ENCODE measurements around the gene FAM237B.

Gene FAM237B

DNA sequence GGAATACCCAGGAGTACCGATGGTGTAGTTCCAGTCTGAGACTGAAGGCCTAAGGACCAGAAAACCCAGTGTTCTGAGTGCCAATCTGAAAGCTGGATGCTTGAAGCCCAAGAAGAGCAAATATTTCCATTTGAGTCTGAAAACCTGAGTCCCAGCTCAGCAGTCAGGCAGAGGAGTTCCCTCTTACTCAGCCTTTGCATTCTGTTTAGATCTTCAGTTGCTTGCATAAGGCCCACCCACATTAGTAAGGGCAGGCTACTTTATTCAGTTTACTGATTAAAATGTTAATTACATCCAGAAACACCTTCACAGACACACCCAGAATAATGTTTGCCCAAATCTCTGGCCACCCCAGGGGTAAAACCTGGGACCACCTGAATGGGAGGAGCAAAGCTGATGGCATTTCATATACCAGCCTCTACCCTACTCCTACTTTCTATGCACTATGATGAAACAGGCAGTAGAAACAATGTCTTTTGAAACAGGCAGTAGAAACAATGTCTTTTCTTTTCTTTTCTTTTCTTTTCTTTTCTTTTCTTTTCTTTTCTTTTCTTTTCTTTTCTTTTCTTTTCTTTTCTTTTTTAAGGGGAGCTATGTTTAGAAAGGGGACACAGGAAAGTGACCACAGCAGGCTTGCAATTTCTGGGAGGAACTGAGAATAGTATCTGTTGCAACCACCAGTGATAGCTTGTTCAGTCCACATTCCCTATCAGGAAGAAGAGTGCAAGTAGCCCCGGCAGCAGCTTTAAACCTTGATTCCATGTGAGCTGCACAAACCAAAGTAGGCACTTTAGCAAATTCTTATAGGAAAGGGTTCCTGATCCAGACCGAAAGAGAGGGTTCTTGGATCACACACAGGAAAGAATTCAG, 30.6 kb downstream of the FAM237B start:
- DNase-seq = no peak

DNA sequence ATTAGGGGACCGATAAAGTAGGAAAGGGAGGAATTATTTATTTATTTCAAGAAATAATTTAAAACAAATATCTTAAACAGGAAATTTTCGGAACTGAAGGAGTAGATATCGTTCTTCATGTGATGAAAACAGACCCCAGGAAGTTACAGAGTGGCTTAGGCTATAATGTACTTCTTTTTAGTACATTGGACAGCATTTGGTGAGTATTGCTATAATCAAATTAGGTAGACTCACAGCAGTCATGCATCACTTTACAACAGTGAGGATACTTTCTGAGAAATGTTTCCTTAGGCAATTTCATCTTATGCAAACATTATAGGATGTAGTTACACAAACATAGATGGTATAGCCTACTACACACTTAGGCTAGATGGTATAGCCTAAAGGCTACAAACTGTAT, 33.0 kb downstream of the FAM237B start:
- no peak for DNase-seq

DNA sequence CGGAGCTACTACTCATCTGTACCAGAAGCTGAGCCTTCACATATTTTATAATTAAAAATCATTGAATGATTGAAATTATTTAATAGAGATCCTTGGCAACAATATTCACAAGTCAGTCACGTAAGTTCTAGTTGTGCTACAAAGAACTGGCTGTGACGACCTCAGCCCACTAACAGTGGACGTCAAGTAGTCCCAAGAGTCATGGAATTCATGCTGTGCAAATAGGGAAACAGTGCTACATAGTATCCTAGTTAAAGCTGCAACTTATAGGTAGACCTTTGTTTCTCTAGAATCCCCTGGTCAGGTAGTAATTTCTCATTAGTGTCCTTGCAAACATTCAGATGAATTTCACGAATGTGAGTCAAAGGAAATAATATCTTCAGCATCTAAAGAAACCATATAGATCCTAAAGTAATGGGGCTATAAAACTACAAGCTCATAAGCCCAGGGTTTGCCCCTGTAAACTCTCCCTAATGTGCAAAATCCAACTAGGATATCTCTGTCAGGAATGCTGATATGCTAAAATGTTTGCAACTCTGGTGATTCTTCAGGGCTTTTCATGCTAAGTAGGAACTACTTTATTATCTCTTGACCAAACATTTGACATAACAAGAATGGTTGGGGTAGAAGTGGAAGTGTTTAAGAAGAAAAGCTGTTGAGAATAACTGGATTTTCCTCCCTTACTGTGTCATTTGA, 44.9 kb downstream of the FAM237B start:
- no peak for DNase-seq

DNA sequence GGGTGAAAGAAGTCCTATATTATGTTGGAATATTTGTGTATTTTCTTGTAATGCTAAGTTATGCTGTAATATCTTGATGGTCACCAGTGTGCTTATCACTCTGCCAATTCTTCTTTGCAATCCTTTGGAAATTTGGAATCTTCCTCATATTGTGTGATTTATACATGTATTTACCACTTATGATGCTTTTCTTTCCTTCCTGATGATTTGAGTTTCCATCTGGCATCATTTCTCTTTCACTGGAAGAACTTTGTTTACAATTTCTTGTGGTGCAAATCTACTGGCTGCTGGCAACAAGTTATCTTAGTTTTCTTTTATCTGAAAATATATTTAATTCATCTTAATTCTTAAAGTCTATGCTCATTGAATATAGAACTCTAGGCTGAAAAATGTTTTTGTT, 46.9 kb downstream of the FAM237B start:
- DNase-seq = no peak

DNA sequence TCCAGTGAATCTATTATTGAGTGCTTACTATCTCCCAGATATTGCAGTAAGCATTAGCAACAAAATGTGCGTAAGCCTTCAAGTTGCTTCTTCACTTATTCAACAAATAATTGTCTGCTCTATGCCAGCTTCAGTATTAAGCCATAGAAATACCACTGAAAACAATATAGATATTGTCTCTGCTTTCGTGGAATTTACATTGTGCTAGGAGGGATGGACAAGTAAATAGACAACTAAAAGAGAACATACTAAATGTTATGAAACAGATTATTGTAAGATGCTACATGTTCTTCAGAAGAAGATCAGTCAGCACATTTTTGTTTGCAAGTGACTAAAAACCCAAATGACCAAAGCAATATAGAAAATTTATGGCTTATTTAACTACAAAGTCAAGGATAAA, 48.9 kb downstream of the FAM237B start:
- DNase-seq = no peak

DNA sequence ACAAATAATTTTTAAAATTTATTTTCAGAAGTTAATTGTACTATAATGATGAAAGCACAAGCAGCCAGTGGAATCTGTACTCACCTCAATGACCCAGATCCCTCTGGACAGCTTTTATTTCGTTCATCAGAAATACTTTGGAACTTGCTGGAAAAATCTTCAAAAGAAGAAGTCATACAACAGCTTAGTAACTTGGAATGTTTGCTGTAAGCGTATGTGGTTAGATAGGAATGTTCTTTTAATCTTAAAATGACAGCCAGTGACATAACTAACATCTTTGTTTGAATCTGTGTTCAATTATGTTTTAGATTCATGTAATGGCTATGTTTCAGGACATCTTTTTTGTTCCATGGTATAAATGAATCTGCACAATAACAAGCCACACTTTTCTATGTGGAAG, 49.4 kb downstream of the FAM237B start:
- no peak for DNase-seq

DNA sequence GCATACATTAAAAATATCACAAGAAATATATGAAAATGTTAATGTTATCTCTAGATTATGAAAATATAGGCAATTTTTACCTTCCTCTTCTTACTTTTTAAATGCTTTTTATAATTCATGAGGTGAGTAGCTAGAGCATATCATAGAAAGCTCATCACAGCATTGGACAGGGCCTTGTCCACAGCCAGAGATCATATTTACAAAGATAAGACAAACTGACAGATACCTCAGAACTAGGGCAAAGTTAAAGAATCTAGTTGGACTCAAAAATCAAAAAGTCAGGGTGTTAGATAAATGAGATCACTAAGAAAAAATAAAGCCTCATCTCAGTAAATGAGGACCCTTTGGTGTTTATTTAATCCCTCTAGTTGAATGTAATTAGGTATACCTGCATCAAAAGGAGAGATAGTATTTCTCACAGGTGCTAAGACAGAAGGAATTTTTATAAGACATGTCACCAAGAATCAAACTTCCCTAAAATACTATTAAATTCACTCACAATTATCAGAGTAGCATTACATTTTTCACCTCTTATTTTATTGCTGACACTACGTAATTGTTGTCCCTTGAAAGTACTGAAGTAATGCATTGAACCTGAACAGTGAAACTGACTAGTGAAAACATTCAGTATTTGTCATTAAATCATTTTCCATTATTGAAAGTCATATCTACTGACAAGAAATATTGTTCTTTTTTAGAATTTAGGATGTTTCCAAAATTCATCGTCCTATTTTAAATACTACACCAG, 50.5 kb downstream of the FAM237B start:
- DNase-seq = no peak

DNA sequence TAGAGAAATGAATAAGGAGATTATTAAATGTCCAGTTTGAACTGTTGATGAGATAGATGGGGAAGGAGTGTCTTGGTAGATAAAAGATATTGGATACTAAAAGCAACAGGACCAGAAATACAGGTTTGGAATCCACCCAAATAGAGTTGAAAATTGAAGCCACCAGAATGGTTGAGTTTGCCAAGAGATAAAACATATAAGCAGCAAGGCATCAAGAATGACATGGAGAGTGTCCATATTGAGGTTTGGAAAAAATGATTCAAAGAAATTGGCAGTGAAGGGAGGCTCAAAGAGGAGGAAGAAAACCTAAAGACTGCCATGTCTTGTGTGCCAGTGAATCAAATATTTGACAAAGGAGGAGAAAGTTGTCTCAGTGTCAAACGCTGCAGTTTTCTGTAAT, 51.9 kb downstream of the FAM237B start:
- DNase-seq = no peak

DNA sequence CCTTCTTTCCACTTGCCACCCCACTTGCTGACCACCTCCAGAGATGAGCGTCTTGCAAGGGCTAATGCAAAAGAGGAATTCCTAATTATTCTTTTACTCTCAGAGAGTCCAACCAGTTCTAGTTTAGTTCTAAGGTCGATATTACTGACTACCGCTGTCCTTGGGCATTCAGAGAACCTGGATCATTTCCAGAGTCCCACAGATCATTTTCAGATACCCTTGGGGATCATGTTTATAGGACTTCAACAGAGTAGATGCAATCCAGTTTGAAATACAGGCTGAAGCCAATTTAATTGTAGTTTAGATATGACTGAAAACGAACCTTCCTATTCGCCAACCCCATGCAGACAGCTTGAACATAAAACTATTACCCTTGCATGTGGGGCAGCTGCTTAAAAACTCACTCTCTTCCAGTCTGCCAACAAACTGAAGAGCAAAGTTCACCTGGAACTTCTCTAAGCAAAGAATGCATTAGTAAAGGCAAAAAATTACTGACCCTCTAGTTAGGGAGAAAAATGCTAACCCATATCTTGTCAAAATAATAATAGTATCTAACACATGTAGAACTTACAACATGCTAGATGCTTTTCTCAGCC, 53.7 kb downstream of the FAM237B start:
- no peak for DNase-seq

DNA sequence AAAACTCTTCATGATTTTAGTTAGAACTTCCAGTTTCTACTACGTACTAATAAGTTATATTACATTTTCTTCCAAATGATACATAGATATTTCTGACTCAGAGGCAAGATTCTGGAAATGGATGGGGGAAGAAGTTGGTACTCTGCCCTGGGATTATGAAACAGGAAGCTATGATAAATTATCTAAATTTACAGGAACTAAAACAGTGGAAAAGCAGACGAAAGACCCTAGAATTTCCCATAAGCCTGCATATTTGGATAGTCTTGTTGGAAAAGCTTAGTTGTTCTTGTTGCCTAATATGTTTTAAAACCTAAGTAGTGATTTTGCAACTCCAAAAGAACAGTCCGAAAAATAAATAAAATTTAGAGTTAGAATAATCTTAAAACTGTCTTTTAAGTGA, 54.3 kb downstream of the FAM237B start:
- no peak for DNase-seq

Measured in stimulated activated naive CD4-positive, alpha-beta T cell treated with Interleukin-2 at 50 U/mL for 16 hours (primary cell).